ENCODE measurements around the gene POC1A.

- TF ChIP-seq SP1 (IDR thresholded peaks at IDR 0.05) (no peak), TARDBP (IDR thresholded peaks at IDR 0.05) (no peak), SUZ12 (IDR thresholded peaks at IDR 0.05) (no peak), FOXM1 (IDR thresholded peaks at IDR 0.05; ENCODE audit: borderline replicate concordance) (no peak), ELF4 (IDR thresholded peaks at IDR 0.05) (no peak), FOXK2 (IDR thresholded peaks at IDR 0.05) (no peak), ARNT (IDR thresholded peaks at IDR 0.05) (no peak)
These were observed 16.9 kb downstream of the POC1A start for GRCh38 chr3:52137311-52137710.

Measured in HEK293T (cell line).